Gastroesophageal sphincter (tissue), 4 donors: ENCODE data around the gene ZNF236. TPM values are rescaled to one million over a fixed set of nuclear protein-coding genes. Genes with fewer than 3 reads are reported as not detected.

Source experiments
- ATAC-seq: fragments of 150-250 bp; one replicate; pipeline ENCODE4 v1.9.1; 2016; ENCODE audit warnings: mild to moderate bottlenecking, moderate library complexity
- H3K27ac ChIP-seq, 4 donors: fragments of 200-600 bp; sonication (generic) in 3 of 4; 1 replicate in 3 of 4; 2 replicates in 1 of 4; pipeline ENCODE4 v1.5.1; 2016 to 2019
- H3K27me3 ChIP-seq: fragments of 200-600 bp; sonication (generic); one replicate; pipeline ENCODE4 v1.5.1; 2019
- H3K36me3 ChIP-seq, 2 donors: fragments of 200-600 bp; sonication (generic); one replicate each; pipeline ENCODE4 v1.5.1; 2019; ENCODE audit warnings: control low read depth in 1 of 2
- H3K4me1 ChIP-seq, 3 donors: fragments of 200-600 bp; sonication (generic); 1 replicate in 2 of 3; 2 replicates in 1 of 3; pipeline ENCODE4 v1.5.1; 2016 to 2019; ENCODE audit warnings: control low read depth in 2 of 3
- H3K4me3 ChIP-seq, 2 donors: fragments of 200-600 bp; sonication (generic); one replicate each; pipeline ENCODE4 v1.5.1; 2019; ENCODE audit warnings: mild to moderate bottlenecking in 1 of 2, moderate library complexity in 1 of 2
- H3K9me3 ChIP-seq, 3 donors: fragments of 200-600 bp; sonication (generic); one replicate each; pipeline ENCODE4 v1.5.1; 2017 to 2019; ENCODE audit warnings: control low read depth in 2 of 3
- EP300 ChIP-seq: sonication (generic); formaldehyde crosslinking; IDR thresholded peaks from one replicate; pipeline ENCODE4 v1.6.1; 2017; ENCODE audit warnings: antibody characterized with exemption, mild to moderate bottlenecking
- POLR2A ChIP-seq, 2 donors: fragments of 450-650 bp; IDR thresholded peaks; one replicate each; pipeline ENCODE4 v1.6.1; 2017; ENCODE audit warnings: antibody characterized with exemption in 2 of 2, mild to moderate bottlenecking in 2 of 2, moderate library complexity in 1 of 2
- POLR2AphosphoS5 ChIP-seq: sonication (generic); formaldehyde crosslinking; IDR thresholded peaks from one replicate; pipeline ENCODE4 v1.6.1; 2017; ENCODE audit warnings: antibody characterized with exemption
- whole genome bisulfite sequencing, 2 donors: methylation state at CpG; one replicate each; pipeline ENCODE4 v1.1.5; 2018; ENCODE audit warnings: low coverage in 1 of 2; 5-methylcytosine and 5-hydroxymethylcytosine counted together
- total RNA-seq, 4 donors: library from RNA; depleted of rRNA; stranded (reverse); fragments of >200 nt; gene quantifications; one replicate each; pipeline ENCODE4 v1.1.0, GENCODE V29; 2016
- TF ChIP-seq, protein P1 (sequence below), 4 experiments: fragments of 200-600 bp in 2 of 4; fragments of 450-650 bp in 2 of 4; sonication (generic) in 1 of 4; IDR thresholded peaks; one replicate each; pipeline ENCODE4 v1.5.1; 2017 to 2019; ENCODE audit warnings: antibody characterized with exemption in 4 of 4, mild to moderate bottlenecking in 2 of 4, moderate library complexity in 2 of 4

Gene ZNF236
- total RNA-seq, 4 donors from 2014 or later = 8.5 to 26.8 (median 16.8) TPM

DNA sequence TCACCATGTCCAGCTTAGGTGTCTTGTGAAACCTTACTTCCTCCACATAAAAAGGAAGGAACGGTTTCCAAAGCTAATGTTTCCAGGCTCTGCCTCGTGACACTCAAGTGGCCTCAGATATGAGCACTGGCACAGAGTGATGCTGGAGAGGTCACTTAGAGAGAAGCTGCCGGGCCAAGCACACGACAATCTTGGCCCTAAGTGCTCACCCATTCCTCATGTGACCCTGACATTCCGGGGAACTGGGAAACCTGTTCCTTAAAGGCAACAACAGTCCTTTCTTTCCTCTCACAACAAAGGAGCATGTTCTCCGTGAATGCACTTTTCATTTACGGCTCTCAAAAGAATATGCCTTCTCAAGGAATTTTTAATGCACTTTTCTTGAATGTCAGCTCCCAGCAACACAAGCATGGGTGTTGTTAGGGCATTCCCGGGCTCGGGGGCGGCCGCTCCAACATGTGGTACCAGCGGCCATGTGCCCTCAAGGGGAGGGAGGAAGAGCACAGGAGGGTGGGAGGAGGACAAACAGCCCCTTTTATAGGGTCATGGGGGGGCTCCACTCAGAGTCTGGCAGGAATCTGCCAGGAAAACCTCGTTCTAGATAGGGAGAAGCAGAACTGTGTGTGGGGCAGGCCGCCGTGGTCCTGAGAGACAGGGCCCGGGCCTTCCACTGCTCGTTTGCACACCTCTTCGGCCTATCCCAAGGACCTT lies 191.6 kb downstream of the ZNF236 start:
- Histone ChIP-seq H3K27me3 (no peaks in the 10 kb centered on the region), H3K36me3 (peaks cover 0 to 29% of the 10 kb centered on the region in 2 donors), H3K4me1 (peaks cover 0 to 21% (median 5%) of the 10 kb centered on the region in 3 donors), H3K9me3 (no peaks in the 10 kb centered on the region), H3K4me3 (no peak overlapping the region), H3K27ac (peak overlapping the region in 3 of 4 donors; percentile 54 to 72 (median 72))
- 66 to 85% methylated on average over 7 to 9 of the region's 18 CpGs for WGBS, 2 donors
- peak; percentile 80 for ATAC-seq
- TF ChIP-seq POLR2A (IDR thresholded peaks at IDR 0.05) (no peak), POLR2AphosphoS5 (peak; percentile 13), EP300 (no peak)
- TF ChIP-seq, protein P1, sequence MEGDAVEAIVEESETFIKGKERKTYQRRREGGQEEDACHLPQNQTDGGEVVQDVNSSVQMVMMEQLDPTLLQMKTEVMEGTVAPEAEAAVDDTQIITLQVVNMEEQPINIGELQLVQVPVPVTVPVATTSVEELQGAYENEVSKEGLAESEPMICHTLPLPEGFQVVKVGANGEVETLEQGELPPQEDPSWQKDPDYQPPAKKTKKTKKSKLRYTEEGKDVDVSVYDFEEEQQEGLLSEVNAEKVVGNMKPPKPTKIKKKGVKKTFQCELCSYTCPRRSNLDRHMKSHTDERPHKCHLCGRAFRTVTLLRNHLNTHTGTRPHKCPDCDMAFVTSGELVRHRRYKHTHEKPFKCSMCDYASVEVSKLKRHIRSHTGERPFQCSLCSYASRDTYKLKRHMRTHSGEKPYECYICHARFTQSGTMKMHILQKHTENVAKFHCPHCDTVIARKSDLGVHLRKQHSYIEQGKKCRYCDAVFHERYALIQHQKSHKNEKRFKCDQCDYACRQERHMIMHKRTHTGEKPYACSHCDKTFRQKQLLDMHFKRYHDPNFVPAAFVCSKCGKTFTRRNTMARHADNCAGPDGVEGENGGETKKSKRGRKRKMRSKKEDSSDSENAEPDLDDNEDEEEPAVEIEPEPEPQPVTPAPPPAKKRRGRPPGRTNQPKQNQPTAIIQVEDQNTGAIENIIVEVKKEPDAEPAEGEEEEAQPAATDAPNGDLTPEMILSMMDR (IDR thresholded peaks at IDR 0.05) = no peak

DNA sequence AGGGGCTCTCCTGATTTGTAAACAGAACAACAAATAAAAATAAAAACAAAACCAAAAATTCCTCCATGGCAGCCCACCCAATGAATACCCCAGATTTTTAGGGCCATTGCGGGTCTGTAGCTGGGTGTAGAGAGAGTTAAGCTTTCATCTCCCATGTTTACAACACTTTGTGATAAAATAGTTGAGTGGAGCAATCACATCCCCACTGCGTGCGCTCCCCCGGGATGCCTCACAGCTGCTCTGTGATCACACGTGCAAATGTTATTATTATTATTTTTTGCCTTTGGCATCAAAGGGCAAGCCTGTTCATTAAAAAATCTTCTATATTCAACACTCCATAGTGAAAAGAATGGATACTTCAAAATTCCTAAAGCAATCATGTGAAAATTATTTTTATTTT lies 192.2 kb downstream of the ZNF236 start:
- H3K27ac ChIP-seq = peak overlapping the region in 3 of 4 donors; percentile 54 to 72 (median 72)
- ATAC-seq = peak; percentile 44
- 56 to 71% methylated on average over 5 of the region's 5 CpGs for WGBS, 2 donors

DNA sequence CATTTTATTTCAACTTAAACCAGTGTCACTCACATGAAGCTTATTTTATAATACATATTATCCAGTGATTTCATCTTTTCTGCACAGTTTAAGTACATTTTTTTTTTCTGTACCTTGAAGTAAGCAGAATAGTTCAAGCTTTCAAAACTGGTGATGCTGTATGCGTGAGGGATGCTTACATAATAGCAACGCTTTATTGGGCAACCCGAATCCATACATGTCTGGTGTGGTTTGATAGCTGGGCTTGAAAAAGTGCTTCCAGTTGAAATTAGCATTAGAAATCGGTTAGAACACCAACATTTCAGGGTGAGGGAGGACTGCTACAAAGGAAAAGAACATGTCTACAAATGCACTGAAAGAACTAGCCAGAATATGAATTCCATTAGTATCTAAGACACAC lies 192.8 kb downstream of the ZNF236 start:
- no peak overlapping the region for H3K27ac ChIP-seq
- 86 to 90% methylated on average over 4 of the region's 4 CpGs for WGBS, 2 donors
- no peak overlapping the region for H3K4me3 ChIP-seq
- H3K4me1 ChIP-seq = peaks cover 0 to 21% (median 5%) of the 10 kb centered on the region in 3 donors
- TF ChIP-seq EP300 = no peak
- TF ChIP-seq POLR2AphosphoS5 = no peak
- no peak for ATAC-seq
- no peaks in the 10 kb centered on the region for H3K27me3 ChIP-seq
- H3K36me3 ChIP-seq = peaks cover 0 to 19% of the 10 kb centered on the region in 2 donors
- H3K9me3 ChIP-seq = no peaks in the 10 kb centered on the region

More for the DNA sequence above, 192.2 kb downstream of the ZNF236 start:
- Histone ChIP-seq H3K4me3 (no peak overlapping the region), H3K36me3 (peaks cover 0 to 23% of the 10 kb centered on the region in 2 donors), H3K4me1 (peaks cover 0 to 21% (median 5%) of the 10 kb centered on the region in 3 donors), H3K27me3 (no peaks in the 10 kb centered on the region), H3K9me3 (no peaks in the 10 kb centered on the region)
- TF ChIP-seq EP300 (no peak), POLR2A (IDR thresholded peaks at IDR 0.05) (no peak), POLR2AphosphoS5 (no peak)
- TF ChIP-seq, protein P1 (IDR thresholded peaks at IDR 0.05) = no peak

DNA sequence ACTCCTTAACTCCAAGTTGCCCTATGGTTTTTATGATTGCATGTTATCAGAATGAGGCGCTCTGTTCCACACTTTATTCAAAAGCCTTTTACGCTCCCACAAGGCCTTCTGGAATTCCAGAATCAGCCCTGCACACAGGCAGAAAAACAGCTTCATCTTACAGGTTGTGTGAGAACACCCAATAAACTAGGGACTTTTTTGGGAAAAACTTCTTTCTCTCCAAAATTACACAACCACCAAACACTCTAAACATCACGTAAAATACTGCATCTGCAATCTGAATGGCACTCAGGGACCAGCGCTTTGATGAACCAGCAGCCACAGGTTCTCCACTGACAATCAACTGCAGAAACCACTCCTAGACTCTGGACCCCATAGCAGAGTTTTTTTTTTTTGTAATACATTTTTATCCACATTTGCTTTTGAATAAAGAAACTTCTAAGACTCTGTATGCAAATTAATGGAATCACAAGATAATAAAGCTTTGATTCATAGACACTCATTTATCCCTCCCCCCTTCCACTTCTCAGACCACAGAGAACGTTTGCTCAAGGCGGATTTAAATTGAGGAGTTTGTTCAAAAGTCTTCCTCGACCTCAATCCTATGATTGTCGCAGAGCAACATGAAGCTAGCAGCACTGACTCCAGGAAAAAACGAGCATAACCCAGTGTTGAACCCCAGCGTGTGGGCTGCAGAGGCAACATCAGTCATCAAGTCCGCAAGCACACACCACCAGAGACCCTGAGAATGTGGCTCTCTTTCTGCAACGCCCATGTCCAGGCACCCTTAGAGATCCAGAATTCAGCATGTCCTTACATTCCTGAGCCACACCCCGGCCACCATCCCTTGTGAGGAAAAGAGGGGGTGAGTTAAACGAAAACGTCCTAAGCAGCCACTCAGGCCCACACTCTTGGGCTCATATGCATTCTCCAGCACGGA lies 193.7 kb downstream of the ZNF236 start:
- no peaks in the 10 kb centered on the region for H3K9me3 ChIP-seq
- H3K4me1 ChIP-seq = peaks cover 0 to 21% (median 5%) of the 10 kb centered on the region in 3 donors
- peaks cover 0 to 19% of the 10 kb centered on the region in 2 donors for H3K36me3 ChIP-seq
- H3K4me3 ChIP-seq = no peak overlapping the region
- no peak overlapping the region for H3K27ac ChIP-seq
- H3K27me3 ChIP-seq = no peaks in the 10 kb centered on the region
- TF ChIP-seq, protein P1 (IDR thresholded peaks at IDR 0.05) = no peak
- 86% methylated on average over 10 to 11 of the region's 16 CpGs for WGBS, 2 donors
- no peak for ATAC-seq

DNA sequence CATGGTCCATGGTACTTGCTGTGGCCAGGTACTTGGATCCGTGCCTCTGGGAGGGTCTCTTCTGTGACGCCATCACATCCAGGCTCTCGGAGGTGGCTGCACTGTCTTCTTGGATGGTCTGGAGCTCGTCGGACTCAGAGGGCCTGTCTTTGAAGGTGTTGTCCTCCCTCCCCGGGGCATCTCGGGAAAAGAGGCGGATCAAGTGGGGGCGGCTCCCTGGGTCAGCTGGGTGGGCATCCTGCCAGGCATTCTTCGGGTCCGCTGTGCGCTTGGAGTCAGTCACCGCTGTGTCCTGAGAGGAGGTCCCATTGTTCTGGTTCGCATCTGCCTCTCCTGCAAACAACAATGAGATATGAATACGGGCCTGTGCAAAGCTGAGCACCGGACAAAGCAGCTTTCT lies 194.6 kb downstream of the ZNF236 start:
- no peak for ATAC-seq
- TF ChIP-seq POLR2AphosphoS5 = no peak
- no peak for TF ChIP-seq POLR2A (IDR thresholded peaks at IDR 0.05)
- TF ChIP-seq EP300 = no peak
- TF ChIP-seq, protein P1 (IDR thresholded peaks at IDR 0.05) = no peak
- Histone ChIP-seq H3K27me3 (no peaks in the 10 kb centered on the region), H3K4me3 (no peak overlapping the region), H3K4me1 (peaks cover 0 to 21% (median 5%) of the 10 kb centered on the region in 3 donors), H3K9me3 (no peaks in the 10 kb centered on the region), H3K36me3 (peaks cover 0 to 19% of the 10 kb centered on the region in 2 donors), H3K27ac (no peak overlapping the region)
- 93 to 95% methylated on average over 3 of the region's 16 CpGs for WGBS, 2 donors
